HG03571 (cell line): ENCODE results near the gene UBE2N.
"Not testable (repeated sequence)": the region's sequence is repeated elsewhere in the genome, so short reads cannot be mapped to it uniquely, and the experiment has no call there.

Source experiments
- ATAC-seq: cut with Tn5 transposase; IDR thresholded peaks from one replicate; pipeline ENCODE4 v1.9.1; 2021; ENCODE audit not compliant: unreplicated experiment

UBE2N gene

GRCh38 chr12:93447555-93448290, 6.0 kb upstream of the UBE2N start:
- ATAC-seq, result no peak

- ATAC-seq, result no peak
Observed at GRCh38 chr12:93443576-93443975, 1.8 kb upstream of the UBE2N start.

DNA sequence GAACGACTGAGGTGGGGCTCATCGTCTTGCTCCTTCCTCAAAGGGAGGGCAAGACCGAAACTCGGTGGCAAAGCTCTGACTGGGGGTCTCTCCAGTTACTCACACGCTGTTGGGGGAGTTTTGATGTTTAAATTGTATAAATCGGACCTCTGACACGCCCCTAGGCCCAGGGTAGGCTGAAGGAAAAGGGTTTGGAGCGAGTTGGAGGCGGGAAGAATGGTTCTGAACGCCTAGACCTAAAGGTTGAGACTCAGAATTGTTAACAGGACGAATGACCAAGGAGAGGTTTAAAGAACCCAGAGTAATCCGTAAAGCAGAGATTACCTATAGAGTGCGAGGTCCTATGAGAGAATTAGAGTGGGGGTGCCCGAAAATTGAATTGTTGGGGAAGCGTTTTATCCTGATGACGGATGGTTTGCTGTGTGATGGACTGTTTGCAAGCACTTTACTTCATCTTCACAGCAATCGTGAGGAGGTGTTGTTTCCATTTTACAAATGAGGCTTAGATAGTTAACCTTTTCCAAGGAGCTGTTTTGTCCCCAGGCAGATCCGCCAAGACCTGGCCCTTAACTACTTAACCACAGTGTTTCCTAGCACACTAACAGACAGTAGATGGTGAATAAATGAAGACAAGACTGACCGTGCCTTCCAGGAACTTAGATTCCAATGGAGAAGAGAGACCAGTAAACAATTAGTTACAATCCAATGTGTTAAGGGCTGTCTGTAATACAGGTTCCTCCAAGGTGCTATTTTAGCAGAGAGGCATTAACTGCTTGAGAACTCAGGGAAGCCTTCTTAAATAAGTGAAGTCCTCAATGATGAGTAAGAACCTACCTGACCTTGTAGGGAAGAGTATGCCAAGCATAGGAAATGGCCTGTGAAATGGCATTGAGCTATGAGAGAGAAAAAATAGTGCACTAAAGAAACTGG, 929 bp upstream of the UBE2N start:
- ATAC-seq, result no peak

GRCh38 chr12:93441081-93441616, 598 bp downstream of the UBE2N start:
- no peak for ATAC-seq

GRCh38 chr12:93440043-93440835, 1.5 kb downstream of the UBE2N start:
- ATAC-seq, result no peak

DNA sequence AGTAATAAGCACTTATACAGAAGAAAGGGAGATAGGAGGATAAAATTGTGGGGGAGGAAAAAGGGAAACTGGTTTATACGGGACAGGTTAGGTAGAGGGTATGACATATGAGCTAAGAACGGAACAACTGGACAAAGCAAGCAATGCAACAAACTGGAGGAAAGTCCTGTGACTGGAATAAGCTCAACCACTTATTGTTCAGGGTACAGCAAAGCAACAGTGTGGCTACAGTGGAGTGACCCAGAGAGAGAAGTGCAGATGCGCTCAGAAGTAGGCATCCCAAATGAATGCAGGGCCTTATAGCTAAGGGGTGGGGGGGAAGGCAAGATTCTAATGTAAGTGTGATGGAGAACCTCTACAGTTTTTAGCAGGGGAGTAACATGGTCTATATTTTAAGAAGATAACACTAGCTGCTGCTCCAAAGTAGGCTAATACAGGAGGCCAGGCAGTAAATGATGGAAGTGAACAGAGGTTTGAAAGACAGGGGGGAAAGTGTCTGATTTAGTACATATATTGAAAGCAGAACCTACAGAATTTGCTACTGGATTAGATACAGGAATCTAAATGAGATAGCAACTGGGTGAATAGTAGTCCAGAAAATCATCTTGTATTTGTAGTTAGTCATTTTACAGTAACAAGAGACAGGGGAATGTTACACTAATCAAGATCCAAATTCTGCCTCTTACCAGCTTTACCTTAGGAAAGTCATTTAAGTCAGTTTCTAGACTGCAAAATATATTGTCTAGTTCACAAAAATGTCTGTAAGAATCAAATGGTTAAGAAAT, 3.3 kb downstream of the UBE2N start:
- ATAC-seq, result no peak

DNA sequence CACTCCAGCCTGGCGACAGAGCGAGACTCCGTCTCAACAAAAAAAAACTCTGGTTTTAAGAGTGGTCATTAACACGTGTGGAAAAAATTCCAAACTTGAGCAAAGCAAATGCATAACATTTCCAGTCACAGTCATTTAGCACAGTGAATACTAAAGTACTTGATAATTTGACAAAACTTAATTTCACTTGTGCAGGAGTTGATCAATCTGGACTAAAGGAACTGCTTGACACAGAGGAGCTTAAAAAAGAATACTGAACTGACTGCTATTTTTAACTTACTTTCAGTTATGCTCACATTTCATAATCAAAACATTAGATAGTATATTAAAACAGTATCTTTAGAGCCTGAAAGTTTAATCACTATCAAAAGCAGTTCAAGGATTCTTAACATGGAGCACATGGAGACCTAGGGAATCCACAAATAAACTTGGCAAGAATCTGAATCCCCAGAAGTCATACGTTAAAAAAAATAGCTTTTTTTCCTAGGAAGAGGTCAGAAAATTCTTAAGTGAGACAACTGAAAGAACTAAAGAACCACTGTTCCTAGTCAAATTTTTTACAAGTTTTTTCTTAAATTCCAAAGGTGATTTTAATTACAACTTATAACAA, 7.4 kb downstream of the UBE2N start:
- ATAC-seq, result no peak

DNA sequence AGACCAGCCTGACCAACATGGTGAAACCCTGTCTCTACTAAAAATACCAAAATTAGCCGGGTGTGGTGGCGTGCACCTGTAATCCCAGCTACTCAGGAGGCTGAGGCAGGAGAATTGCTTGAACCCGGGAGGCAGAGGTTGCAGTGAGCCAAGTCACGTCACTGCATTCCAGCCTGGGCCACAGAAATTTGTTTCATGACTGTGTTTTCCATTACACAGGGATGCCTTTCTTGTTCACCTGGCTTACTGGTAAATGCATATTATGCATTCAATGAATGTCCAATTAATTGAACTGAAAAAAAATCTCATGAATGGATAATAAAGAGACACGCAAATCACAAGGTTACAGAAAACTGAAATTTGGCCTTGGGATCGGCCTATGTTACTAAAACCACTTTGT, 9.7 kb downstream of the UBE2N start:
- not testable (repeated sequence) for ATAC-seq

DNA sequence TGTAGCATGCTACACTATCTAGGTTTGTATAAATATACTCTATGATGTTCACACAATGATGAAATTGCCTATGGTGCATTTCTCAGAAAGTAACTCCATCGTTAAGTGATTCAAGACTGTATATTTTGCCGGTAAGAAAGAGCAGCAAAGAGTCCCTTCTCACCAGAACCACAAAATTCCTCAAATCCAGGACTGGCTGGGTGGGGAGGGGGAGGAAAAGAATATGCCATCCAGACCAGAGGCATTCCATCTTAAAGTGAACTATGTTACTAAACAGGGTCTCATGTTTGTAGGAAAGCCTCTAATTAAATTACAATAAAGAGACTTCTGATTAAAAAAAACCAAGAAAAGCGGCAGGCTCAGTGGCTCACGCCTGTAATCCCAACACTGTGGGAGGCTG, 11.5 kb downstream of the UBE2N start:
- no peak for ATAC-seq

GRCh38 chr12:93429852-93430251, 11.9 kb downstream of the UBE2N start:
- no peak for ATAC-seq

GRCh38 chr12:93429448-93429847, 12.3 kb downstream of the UBE2N start:
- ATAC-seq, result no peak

DNA sequence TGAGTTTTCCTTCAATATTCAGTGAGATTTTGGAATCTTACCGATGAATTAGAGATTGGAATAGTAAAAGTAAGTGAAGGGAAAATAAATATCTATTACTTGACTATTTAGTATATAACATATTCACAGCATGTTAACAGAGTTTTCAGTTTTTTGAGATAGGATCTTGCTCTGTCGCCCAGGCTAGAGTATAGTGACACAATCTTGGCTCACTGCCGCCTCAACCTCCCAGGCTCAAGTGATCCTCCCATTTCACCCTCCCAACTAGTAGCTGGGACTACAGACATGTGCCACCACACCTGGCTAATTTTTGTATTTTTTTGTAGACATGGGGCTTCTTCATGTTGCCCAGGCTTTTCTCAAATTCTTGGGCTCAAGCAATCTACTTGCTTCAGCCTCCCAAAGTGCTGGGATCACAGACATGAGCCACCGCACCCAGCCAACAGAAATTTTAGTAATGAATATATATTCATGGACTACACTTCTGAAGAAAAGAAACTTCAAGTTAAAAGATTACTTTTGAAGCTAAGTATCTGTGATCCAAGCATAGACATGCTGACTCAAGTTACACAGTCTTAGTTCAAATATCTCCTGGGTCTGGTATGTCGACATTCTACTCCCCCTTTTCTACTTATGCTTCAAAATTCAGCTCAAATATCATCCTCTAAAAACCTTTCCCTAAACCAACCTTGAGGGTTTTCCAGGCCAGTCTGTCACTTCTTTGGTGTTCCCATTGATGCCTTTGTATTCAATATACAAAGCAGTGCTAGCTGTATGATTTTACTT, 13.8 kb downstream of the UBE2N start:
- no peak for ATAC-seq

GRCh38 chr12:93426412-93426805, 15.3 kb downstream of the UBE2N start:
- no peak for ATAC-seq

GRCh38 chr12:93425736-93426411, 15.9 kb downstream of the UBE2N start:
- ATAC-seq, result no peak

- ATAC-seq, result no peak
Observed at GRCh38 chr12:93422050-93422449, 19.7 kb downstream of the UBE2N start.

GRCh38 chr12:93419388-93420034, 22.2 kb downstream of the UBE2N start:
- no peak for ATAC-seq

DNA sequence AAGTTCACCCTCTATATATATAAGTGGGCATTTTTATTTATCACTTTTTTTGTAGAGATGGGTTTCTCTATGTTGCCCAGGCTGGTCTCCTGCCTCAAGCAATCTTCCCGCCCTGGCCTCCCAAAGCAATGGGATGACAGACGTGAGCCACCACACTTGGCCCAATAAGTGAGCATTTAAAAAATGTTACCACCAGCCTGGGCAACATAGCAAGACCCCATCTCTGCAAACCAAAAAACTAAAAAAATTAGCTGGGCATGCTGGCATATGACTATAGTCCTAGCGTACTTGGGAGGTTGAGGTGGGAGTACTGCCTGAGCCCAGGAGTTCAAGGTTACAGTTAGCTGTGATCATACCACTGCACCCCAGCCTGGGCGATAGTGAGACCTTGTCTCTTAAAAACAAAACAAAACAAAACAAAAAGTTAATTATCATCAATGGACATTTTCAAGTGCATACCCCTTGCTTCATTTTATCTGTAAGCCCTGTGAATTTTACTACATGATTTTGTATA, 23.7 kb downstream of the UBE2N start:
- ATAC-seq, result no peak
